Fibroblast of villous mesenchyme (primary cell): Measurements from ENCODE around the gene KRTAP10-7. TPM values are rescaled to one million over a fixed set of nuclear protein-coding genes. Genes with fewer than 3 reads are reported as not detected.
"Not testable (repeated sequence)": the region's sequence is repeated elsewhere in the genome, so short reads cannot be mapped to it uniquely, and the experiment has no call there.

ENCODE experiments used
- DNase-seq: peaks from one replicate; pipeline ENCODE4 v3.0.0-alpha.2; 2010; ENCODE audit warnings: low read depth
- H3K4me3 ChIP-seq: 2 replicates; pipeline ENCODE4 v1.5.1; 2011; ENCODE audit warnings: low read depth, mild to moderate bottlenecking, low read length
- total RNA-seq: library from RNA; depleted of rRNA; stranded (reverse); fragments of >200 nt; gene quantifications from 2 replicates; pipeline ENCODE4 v1.2.3, GENCODE V29; 2012
- TF ChIP-seq, protein P1 (sequence below): IDR thresholded peaks from 2 replicates; pipeline ENCODE4 v1.5.1; 2012; ENCODE audit warnings: low read depth, mild to moderate bottlenecking, low read length; ENCODE audit not compliant: insufficient read depth

KRTAP10-7 gene
- total RNA-seq, 1 donor = not detected

- no peak overlapping the region for H3K4me3 ChIP-seq
- DNase-seq = no peak
- TF ChIP-seq, protein P1, sequence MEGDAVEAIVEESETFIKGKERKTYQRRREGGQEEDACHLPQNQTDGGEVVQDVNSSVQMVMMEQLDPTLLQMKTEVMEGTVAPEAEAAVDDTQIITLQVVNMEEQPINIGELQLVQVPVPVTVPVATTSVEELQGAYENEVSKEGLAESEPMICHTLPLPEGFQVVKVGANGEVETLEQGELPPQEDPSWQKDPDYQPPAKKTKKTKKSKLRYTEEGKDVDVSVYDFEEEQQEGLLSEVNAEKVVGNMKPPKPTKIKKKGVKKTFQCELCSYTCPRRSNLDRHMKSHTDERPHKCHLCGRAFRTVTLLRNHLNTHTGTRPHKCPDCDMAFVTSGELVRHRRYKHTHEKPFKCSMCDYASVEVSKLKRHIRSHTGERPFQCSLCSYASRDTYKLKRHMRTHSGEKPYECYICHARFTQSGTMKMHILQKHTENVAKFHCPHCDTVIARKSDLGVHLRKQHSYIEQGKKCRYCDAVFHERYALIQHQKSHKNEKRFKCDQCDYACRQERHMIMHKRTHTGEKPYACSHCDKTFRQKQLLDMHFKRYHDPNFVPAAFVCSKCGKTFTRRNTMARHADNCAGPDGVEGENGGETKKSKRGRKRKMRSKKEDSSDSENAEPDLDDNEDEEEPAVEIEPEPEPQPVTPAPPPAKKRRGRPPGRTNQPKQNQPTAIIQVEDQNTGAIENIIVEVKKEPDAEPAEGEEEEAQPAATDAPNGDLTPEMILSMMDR = no peak
Measured at GRCh38 chr21:44630440-44630839, 30.0 kb downstream of the KRTAP10-7 start.

DNA sequence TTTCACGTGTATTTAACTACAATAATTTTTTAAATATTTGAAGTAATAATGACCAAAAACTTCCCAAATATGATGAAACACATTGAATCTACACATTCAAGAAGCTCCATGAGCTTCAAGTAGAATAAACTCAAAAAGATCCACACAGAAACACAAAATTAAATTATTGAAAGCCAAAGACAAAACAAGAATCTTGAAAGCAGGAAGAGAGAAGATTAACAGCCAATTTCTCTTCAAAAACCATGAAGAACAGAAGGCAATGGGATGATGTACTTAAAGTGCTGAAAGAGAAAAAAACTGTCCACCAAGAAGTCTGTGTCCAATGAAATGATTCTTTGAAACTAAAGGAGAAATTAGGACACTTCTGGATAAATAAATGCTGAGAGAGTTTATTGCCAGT, 31.7 kb downstream of the KRTAP10-7 start:
- TF ChIP-seq, protein P1 = no peak
- no peak overlapping the region for H3K4me3 ChIP-seq
- no peak for DNase-seq

DNA sequence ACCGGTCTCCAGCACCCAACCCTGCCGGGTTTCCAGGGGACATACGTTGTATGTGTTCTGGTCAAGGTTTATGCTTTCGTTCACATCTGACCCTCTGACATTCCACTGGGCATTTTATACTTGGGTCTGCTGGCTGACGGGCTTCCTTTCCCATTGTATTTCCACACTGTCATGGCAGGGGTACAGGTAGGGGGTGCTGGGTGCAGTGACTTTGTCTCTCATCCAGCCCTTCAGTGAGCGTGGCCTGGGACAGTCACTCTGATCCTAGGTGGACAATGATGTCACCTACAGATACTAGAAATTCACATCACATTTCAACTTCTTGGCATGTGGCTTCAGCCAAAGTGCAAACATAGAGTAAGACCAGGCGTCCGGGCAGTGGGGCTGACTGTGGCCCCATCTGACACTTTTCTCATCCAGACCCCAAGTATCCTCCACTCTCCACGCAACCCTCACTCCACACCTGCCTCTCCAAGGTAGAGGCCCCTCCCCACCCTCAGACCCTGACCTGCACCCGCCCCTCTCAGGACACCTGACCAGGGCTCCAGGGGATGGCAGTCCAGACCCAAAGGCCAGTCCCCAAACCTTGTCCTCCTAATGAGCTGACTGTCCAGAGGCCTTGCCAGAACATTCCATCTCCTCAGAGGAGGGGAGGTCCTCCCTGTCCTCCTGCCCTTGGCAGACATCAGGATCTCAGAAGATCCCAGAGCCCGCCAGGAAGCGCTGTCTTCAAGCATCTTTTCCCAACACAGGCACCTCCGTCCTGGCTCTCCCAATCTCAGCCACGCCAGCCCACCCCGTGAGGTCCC, 36.0 kb downstream of the KRTAP10-7 start:
- TF ChIP-seq, protein P1 = no peak
- no peak for DNase-seq
- no peak overlapping the region for H3K4me3 ChIP-seq

- H3K4me3 ChIP-seq = no peak within 1 kb of the TSS
- no peak for DNase-seq
- TF ChIP-seq, protein P1 = no peak
Measured at GRCh38 chr21:44637018-44637850, 36.8 kb downstream of the KRTAP10-7 start, which contains the start of gene KRTAP10-10. Gene KRTAP10-10 (plus strand): TSS chr21:44637356. CDS start chr21:44637418, 62 bp downstream.

DNA sequence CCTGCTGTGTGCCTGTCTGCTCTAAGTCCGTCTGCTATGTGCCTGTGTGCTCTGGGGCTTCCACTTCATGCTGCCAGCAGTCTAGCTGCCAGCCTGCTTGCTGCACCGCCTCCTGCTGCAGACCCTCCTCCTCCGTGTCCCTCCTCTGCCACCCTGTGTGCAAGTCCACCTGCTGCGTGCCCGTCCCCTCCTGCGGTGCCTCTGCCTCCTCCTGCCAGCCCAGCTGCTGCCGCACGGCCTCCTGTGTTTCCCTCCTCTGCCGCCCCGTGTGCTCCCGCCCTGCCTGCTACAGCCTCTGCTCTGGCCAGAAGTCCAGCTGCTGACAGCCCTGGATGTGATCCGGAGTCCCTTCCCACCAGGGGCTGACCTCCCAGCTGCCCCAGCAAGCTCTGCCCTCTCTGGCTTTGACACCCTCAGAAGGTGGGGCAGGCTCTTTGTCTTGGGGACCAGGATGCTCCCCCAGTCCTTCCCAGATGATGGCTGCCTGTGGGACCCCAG, 37.5 kb downstream of the KRTAP10-7 start:
- H3K4me3 ChIP-seq, DNase-seq: not testable (repeated sequence)

DNA sequence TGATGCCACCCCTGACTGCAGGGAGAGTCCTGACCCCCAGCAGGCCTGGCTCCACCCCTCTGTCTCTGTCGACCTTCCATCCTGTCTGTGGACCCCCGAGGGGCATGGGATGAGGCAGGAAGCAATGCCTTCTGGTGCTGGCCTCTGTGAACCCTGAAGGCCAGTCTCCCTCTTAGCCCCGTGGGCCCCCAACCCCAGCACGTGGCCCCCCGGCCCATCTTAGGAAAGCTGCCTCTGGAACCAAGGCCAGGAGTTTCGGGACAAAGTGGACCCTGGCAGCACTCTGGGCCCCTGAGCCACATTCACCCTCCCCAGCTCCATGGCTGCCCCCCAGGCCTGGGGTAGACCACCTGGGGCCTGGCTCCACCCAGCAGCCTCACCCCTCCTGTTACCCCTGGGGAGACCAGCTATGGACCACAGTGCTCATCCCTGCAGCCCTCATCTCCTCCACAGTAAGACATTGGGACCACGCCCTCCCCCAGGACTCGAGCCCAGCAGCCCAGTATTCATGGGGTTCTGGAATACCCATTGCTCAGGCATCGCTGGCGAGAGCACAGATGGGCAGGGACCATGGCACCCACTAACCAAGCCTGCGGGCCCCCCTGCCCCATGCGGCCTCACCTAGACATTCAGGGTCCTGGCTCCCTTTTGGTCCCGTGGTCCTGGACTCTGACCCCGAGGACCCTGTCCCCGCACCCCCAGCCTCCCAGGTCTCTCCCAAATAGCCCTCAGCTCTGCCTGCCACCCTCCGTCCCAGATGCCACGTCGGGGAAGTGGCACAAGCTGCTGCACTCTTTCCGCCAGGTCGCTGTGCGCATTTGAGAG, 38.3 kb downstream of the KRTAP10-7 start:
- not testable (repeated sequence) for DNase-seq, H3K4me3 ChIP-seq

DNA sequence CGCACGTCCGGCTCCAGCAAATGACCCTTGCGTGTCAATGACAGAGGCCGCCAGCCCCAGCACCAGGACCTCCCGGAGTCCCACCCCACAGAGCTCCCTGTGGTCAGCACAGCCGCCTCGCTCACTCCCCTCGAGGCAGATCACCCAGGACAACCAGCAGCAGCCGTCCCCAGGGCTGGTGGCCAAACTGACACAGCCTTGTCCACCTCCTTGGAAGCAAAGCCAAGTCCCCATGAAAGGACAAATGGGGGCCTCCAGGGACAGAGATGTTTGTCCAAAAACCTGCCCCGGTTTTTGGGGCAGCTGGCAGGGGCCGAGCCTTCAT, 38.9 kb downstream of the KRTAP10-7 start:
- DNase-seq = no peak
- no peak overlapping the region for H3K4me3 ChIP-seq
- TF ChIP-seq, protein P1 = no peak
